ENCODE data around the gene SP100. TPM values are rescaled to one million over a fixed set of nuclear protein-coding genes. Genes with fewer than 3 reads are reported as not detected.

SP100 gene
- total RNA-seq, 1 donor from 2014 or later, result 64.8 TPM

GRCh38 chr2:230586328-230586982 is 170.5 kb downstream of the SP100 start:
- no peaks in the 10 kb centered on the region for H3K9me3 ChIP-seq

GRCh38 chr2:230589025-230589424 is 173.0 kb downstream of the SP100 start:
- no peak overlapping the region for H3K4me3 ChIP-seq
- H3K27ac ChIP-seq, result no peak overlapping the region
- no peaks in the 10 kb centered on the region for H3K36me3 ChIP-seq
- no peak for DNase-seq (ENCODE audit: extremely low spot score in 2 of 2)
- TF ChIP-seq CTCF (IDR thresholded peaks at IDR 0.05), result no peak
- no peak for TF ChIP-seq POLR2A (IDR thresholded peaks at IDR 0.05)
- TF ChIP-seq POLR2AphosphoS5 (IDR thresholded peaks at IDR 0.05; ENCODE audit: insufficient read depth in 1 of 2, low read depth in 1 of 2), result no peak
- intact Hi-C loops (cut with DNase I), result no loop called here
- no peaks in the 10 kb centered on the region for H3K4me1 ChIP-seq
- H3K27me3 ChIP-seq, result no peaks in the 10 kb centered on the region
- no peaks in the 10 kb centered on the region for H3K9me3 ChIP-seq

More at GRCh38 chr2:230586328-230586982, 170.5 kb downstream of the SP100 start:
- DNase-seq (ENCODE audit: extremely low spot score in 2 of 2), result no peak
- TF ChIP-seq POLR2AphosphoS5 (IDR thresholded peaks at IDR 0.05; ENCODE audit: insufficient read depth in 1 of 2, low read depth in 1 of 2) (no peak), POLR2A (IDR thresholded peaks at IDR 0.05) (no peak), CTCF (IDR thresholded peaks at IDR 0.05) (no peak)
- Histone ChIP-seq H3K36me3 (no peaks in the 10 kb centered on the region), H3K4me1 (no peaks in the 10 kb centered on the region), H3K4me3 (no peak overlapping the region), H3K27ac (no peak overlapping the region), H3K27me3 (no peaks in the 10 kb centered on the region)
- intact Hi-C loops (cut with DNase I), result no loop called here

DNA sequence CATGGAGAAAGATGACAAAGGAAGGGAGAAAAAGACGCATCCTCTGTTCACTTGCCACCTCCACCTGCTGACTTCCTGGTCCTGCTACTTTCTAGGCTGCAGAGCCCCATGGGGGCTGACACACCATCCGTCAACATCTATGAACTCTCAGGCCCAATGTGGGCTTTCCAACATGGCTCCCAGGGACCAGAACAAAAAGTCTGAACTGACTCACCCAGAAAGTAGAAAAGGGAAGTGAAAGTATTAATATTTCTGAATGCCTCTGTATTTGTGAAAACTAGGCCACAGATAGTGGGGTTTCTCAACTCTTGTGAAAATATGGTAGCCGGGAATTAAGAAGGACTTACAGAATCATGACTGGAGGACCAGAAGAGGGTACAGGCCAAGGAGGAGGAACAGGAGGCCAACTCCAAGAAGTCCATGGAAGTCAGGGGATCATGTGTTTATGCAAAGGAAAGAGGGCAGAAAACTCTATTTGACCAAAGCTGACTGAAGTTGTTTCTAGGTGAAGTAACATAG is 173.6 kb downstream of the SP100 start:
- no peaks in the 10 kb centered on the region for H3K36me3 ChIP-seq
- no peak for DNase-seq (ENCODE audit: extremely low spot score in 2 of 2)
- no peaks in the 10 kb centered on the region for H3K4me1 ChIP-seq

DNA sequence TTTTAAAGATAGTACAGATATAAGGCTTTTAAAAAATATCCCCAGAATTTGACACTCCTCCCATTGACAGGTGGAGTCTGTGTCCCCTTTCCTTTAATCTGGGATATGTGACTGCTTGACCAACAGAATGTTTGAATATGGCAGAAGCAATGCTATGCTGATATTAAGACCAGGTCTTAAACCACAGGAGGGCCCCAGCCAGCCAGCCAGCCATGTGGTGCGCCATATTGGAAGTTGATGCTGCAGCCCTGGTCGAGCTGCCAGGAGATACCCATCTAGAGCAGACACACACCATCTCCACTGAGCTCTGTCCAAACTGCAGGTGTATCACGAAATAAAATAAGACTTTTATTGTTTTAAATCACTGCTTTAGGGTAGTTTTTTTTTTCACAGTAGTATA is 174.3 kb downstream of the SP100 start:
- no peaks in the 10 kb centered on the region for H3K36me3 ChIP-seq
- intact Hi-C loops (cut with DNase I), result no loop called here
- TF ChIP-seq POLR2A (IDR thresholded peaks at IDR 0.05), result no peak
- TF ChIP-seq CTCF (IDR thresholded peaks at IDR 0.05), result no peak
- no peak for TF ChIP-seq POLR2AphosphoS5 (IDR thresholded peaks at IDR 0.05; ENCODE audit: insufficient read depth in 1 of 2, low read depth in 1 of 2)
- no peak overlapping the region for H3K27ac ChIP-seq
- H3K27me3 ChIP-seq, result no peaks in the 10 kb centered on the region
- no peak overlapping the region for H3K4me3 ChIP-seq
- no peaks in the 10 kb centered on the region for H3K4me1 ChIP-seq
- DNase-seq (ENCODE audit: extremely low spot score in 2 of 2), result no peak
- H3K9me3 ChIP-seq, result no peaks in the 10 kb centered on the region

More for the DNA sequence above, 173.6 kb downstream of the SP100 start:
- Histone ChIP-seq H3K27me3 (no peaks in the 10 kb centered on the region), H3K27ac (no peak overlapping the region), H3K4me3 (no peak overlapping the region), H3K9me3 (no peaks in the 10 kb centered on the region)
- intact Hi-C loops (cut with DNase I), result no loop called here
- TF ChIP-seq POLR2A (IDR thresholded peaks at IDR 0.05) (no peak), POLR2AphosphoS5 (IDR thresholded peaks at IDR 0.05; ENCODE audit: insufficient read depth in 1 of 2, low read depth in 1 of 2) (no peak), CTCF (IDR thresholded peaks at IDR 0.05) (no peak)

- DNase-seq (ENCODE audit: extremely low spot score in 2 of 2), result no peak
- H3K36me3 ChIP-seq, result no peaks in the 10 kb centered on the region
- no peak for TF ChIP-seq POLR2AphosphoS5 (IDR thresholded peaks at IDR 0.05; ENCODE audit: insufficient read depth in 1 of 2, low read depth in 1 of 2)
- TF ChIP-seq CTCF (IDR thresholded peaks at IDR 0.05), result no peak
- no peak for TF ChIP-seq POLR2A (IDR thresholded peaks at IDR 0.05)
- no peaks in the 10 kb centered on the region for H3K27me3 ChIP-seq
- H3K4me3 ChIP-seq, result no peak overlapping the region
- H3K9me3 ChIP-seq, result no peaks in the 10 kb centered on the region
- no peaks in the 10 kb centered on the region for H3K4me1 ChIP-seq
- intact Hi-C loops (cut with DNase I), result no loop called here
- no peak overlapping the region for H3K27ac ChIP-seq
These were observed 175.8 kb downstream of the SP100 start for GRCh38 chr2:230591850-230592249.

Measured in vagina (tissue), 2 donors.